ENCODE results near the gene PIPOX. TPM values are rescaled to one million over a fixed set of nuclear protein-coding genes. Genes with fewer than 3 reads are reported as not detected.

The PIPOX gene
- total and polyA plus RNA-seq, 2 of the 8 experiments (the other 6 are each of a cell fraction or from before 2014, with no cell fraction given): 57.2 to 99.6 TPM

GRCh38 chr17:29090108-29090507 lies 47.2 kb downstream of the PIPOX start (continued):
- TF ChIP-seq, protein P1, sequence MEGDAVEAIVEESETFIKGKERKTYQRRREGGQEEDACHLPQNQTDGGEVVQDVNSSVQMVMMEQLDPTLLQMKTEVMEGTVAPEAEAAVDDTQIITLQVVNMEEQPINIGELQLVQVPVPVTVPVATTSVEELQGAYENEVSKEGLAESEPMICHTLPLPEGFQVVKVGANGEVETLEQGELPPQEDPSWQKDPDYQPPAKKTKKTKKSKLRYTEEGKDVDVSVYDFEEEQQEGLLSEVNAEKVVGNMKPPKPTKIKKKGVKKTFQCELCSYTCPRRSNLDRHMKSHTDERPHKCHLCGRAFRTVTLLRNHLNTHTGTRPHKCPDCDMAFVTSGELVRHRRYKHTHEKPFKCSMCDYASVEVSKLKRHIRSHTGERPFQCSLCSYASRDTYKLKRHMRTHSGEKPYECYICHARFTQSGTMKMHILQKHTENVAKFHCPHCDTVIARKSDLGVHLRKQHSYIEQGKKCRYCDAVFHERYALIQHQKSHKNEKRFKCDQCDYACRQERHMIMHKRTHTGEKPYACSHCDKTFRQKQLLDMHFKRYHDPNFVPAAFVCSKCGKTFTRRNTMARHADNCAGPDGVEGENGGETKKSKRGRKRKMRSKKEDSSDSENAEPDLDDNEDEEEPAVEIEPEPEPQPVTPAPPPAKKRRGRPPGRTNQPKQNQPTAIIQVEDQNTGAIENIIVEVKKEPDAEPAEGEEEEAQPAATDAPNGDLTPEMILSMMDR (IDR thresholded peaks at IDR 0.05; ENCODE audit: control extremely low read depth in 1 of 3, insufficient read depth in 1 of 3, low read depth in 1 of 3, low read length in 3 of 3): no peak
- TF ChIP-seq, protein P2, sequence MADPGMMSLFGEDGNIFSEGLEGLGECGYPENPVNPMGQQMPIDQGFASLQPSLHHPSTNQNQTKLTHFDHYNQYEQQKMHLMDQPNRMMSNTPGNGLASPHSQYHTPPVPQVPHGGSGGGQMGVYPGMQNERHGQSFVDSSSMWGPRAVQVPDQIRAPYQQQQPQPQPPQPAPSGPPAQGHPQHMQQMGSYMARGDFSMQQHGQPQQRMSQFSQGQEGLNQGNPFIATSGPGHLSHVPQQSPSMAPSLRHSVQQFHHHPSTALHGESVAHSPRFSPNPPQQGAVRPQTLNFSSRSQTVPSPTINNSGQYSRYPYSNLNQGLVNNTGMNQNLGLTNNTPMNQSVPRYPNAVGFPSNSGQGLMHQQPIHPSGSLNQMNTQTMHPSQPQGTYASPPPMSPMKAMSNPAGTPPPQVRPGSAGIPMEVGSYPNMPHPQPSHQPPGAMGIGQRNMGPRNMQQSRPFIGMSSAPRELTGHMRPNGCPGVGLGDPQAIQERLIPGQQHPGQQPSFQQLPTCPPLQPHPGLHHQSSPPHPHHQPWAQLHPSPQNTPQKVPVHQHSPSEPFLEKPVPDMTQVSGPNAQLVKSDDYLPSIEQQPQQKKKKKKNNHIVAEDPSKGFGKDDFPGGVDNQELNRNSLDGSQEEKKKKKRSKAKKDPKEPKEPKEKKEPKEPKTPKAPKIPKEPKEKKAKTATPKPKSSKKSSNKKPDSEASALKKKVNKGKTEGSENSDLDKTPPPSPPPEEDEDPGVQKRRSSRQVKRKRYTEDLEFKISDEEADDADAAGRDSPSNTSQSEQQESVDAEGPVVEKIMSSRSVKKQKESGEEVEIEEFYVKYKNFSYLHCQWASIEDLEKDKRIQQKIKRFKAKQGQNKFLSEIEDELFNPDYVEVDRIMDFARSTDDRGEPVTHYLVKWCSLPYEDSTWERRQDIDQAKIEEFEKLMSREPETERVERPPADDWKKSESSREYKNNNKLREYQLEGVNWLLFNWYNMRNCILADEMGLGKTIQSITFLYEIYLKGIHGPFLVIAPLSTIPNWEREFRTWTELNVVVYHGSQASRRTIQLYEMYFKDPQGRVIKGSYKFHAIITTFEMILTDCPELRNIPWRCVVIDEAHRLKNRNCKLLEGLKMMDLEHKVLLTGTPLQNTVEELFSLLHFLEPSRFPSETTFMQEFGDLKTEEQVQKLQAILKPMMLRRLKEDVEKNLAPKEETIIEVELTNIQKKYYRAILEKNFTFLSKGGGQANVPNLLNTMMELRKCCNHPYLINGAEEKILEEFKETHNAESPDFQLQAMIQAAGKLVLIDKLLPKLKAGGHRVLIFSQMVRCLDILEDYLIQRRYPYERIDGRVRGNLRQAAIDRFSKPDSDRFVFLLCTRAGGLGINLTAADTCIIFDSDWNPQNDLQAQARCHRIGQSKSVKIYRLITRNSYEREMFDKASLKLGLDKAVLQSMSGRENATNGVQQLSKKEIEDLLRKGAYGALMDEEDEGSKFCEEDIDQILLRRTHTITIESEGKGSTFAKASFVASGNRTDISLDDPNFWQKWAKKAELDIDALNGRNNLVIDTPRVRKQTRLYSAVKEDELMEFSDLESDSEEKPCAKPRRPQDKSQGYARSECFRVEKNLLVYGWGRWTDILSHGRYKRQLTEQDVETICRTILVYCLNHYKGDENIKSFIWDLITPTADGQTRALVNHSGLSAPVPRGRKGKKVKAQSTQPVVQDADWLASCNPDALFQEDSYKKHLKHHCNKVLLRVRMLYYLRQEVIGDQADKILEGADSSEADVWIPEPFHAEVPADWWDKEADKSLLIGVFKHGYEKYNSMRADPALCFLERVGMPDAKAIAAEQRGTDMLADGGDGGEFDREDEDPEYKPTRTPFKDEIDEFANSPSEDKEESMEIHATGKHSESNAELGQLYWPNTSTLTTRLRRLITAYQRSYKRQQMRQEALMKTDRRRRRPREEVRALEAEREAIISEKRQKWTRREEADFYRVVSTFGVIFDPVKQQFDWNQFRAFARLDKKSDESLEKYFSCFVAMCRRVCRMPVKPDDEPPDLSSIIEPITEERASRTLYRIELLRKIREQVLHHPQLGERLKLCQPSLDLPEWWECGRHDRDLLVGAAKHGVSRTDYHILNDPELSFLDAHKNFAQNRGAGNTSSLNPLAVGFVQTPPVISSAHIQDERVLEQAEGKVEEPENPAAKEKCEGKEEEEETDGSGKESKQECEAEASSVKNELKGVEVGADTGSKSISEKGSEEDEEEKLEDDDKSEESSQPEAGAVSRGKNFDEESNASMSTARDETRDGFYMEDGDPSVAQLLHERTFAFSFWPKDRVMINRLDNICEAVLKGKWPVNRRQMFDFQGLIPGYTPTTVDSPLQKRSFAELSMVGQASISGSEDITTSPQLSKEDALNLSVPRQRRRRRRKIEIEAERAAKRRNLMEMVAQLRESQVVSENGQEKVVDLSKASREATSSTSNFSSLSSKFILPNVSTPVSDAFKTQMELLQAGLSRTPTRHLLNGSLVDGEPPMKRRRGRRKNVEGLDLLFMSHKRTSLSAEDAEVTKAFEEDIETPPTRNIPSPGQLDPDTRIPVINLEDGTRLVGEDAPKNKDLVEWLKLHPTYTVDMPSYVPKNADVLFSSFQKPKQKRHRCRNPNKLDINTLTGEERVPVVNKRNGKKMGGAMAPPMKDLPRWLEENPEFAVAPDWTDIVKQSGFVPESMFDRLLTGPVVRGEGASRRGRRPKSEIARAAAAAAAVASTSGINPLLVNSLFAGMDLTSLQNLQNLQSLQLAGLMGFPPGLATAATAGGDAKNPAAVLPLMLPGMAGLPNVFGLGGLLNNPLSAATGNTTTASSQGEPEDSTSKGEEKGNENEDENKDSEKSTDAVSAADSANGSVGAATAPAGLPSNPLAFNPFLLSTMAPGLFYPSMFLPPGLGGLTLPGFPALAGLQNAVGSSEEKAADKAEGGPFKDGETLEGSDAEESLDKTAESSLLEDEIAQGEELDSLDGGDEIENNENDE (IDR thresholded peaks at IDR 0.05; ENCODE audit: insufficient replicate concordance, low read length): no peak
- TF ChIP-seq RNF2 (IDR thresholded peaks at IDR 0.05; ENCODE audit: borderline replicate concordance, low read depth, low read length, missing control alignments, poor library complexity, severe bottlenecking) (no peak), RBBP5 (IDR thresholded peaks at IDR 0.05; ENCODE audit: borderline replicate concordance, low read depth, low read length) (no peak), ATF2 (IDR thresholded peaks at IDR 0.05; ENCODE audit: low read length) (no peak)
